ENCODE data around the gene BAIAP3. TPM values are rescaled to one million over a fixed set of nuclear protein-coding genes. Genes with fewer than 3 reads are reported as not detected.
"Not testable (repeated sequence)": the region's sequence is repeated elsewhere in the genome, so short reads cannot be mapped to it uniquely, and the experiment has no call there.

BAIAP3 gene
- polyA plus RNA-seq, 3 donors = 5.9 to 7.8 (median 7.0) TPM

GRCh38 chr16:1315081-1316032, 18.1 kb upstream of the BAIAP3 start:
- DNase-seq = no peak

- no peak for DNase-seq
These were observed 17.4 kb upstream of the BAIAP3 start for GRCh38 chr16:1316033-1316405.

GRCh38 chr16:1317479-1318267, 15.8 kb upstream of the BAIAP3 start:
- DNase-seq = no peak

GRCh38 chr16:1318268-1318545, 15.2 kb upstream of the BAIAP3 start:
- DNase-seq = no peak

- DNase-seq = no peak
These were observed 14.4 kb upstream of the BAIAP3 start for GRCh38 chr16:1319041-1319440.

- DNase-seq = no peak
These were observed 13.3 kb upstream of the BAIAP3 start for GRCh38 chr16:1320097-1320496.

- DNase-seq = no peak
These were observed 12.7 kb upstream of the BAIAP3 start for GRCh38 chr16:1320658-1321240.

GRCh38 chr16:1322407-1322806, 11.0 kb upstream of the BAIAP3 start:
- no peak for DNase-seq

- no peak for DNase-seq
These were observed 9.9 kb upstream of the BAIAP3 start for GRCh38 chr16:1323296-1324239.

- no peak for DNase-seq
These were observed 9.1 kb upstream of the BAIAP3 start for GRCh38 chr16:1324286-1324826.

- DNase-seq = no peak
These were observed 8.2 kb upstream of the BAIAP3 start for GRCh38 chr16:1325261-1325660.

GRCh38 chr16:1325673-1326371, 7.6 kb upstream of the BAIAP3 start:
- DNase-seq = no peak

GRCh38 chr16:1326391-1326790, 7.1 kb upstream of the BAIAP3 start:
- no peak for DNase-seq

GRCh38 chr16:1326946-1327618, 6.4 kb upstream of the BAIAP3 start:
- no peak for DNase-seq

GRCh38 chr16:1327619-1327947, 5.9 kb upstream of the BAIAP3 start:
- no peak for DNase-seq

- DNase-seq = not testable (repeated sequence)
These were observed 5.3 kb upstream of the BAIAP3 start for GRCh38 chr16:1328136-1328535.

- not testable (repeated sequence) for DNase-seq
These were observed 4.5 kb upstream of the BAIAP3 start for GRCh38 chr16:1328961-1329360.

GRCh38 chr16:1330260-1330914, 3.1 kb upstream of the BAIAP3 start:
- DNase-seq = no peak

GRCh38 chr16:1330931-1331711, 2.3 kb upstream of the BAIAP3 start:
- DNase-seq = no peak
